Activated CD4-positive, alpha-beta memory T cell treated with anti-CD3 and anti-CD28 coated beads for 36 hours (primary cell): Measurements from ENCODE around the gene TMEM91. TPM values are rescaled to one million over a fixed set of nuclear protein-coding genes. Genes with fewer than 3 reads are reported as not detected.
"Not testable (repeated sequence)": the region's sequence is repeated elsewhere in the genome, so short reads cannot be mapped to it uniquely, and the experiment has no call there.

Source experiments
- CTCF ChIA-PET: fragments of 350-600 bp; sonication (Branson Sonifier 250); formaldehyde crosslinking; loops from one replicate; lab custom pipeline; 2021; ENCODE audit warnings: antibody characterized with exemption, inconsistent platforms; lab: Charles Lee
- POLR2A ChIA-PET: fragments of 350-600 bp; sonication (Branson Sonifier 250); formaldehyde crosslinking; loops from one replicate; lab custom pipeline; 2021; ENCODE audit warnings: antibody characterized with exemption; lab: Charles Lee
- DNase-seq: peaks from one replicate; pipeline ENCODE4 v3.0.0-alpha.2; 2020
- H3K27ac Mint-ChIP-seq: one replicate; pipeline ENCODE4 v1.8.0; 2021; ENCODE audit warnings: mixed read lengths
- H3K27me3 Mint-ChIP-seq: one replicate; pipeline ENCODE4 v1.8.0; 2021; ENCODE audit warnings: mixed read lengths
- H3K36me3 Mint-ChIP-seq: one replicate; pipeline ENCODE4 v1.8.0; 2021; ENCODE audit warnings: mixed read lengths
- H3K4me1 Mint-ChIP-seq: one replicate; pipeline ENCODE4 v1.8.0; 2021; ENCODE audit warnings: low read depth, mixed read lengths
- H3K4me3 Mint-ChIP-seq: one replicate; pipeline ENCODE4 v1.8.0; 2021; ENCODE audit warnings: mild to moderate bottlenecking, mixed read lengths
- H3K9me3 Mint-ChIP-seq: one replicate; pipeline ENCODE4 v1.8.0; 2021; ENCODE audit warnings: mixed read lengths
- intact Hi-C: fragments of 100-400 bp; cut with micrococcal nuclease; formaldehyde crosslinking; loops from one replicate; pipeline ENCODE4 v1.15.1; 2023
- total RNA-seq, 2 experiments: library from RNA; stranded (reverse); gene quantifications; one replicate each; pipeline ENCODE4 v1.2.3, GENCODE V29; 2021

Gene TMEM91
- total RNA-seq, 2 experiments from 2014 or later, result 4.5 to 4.6 TPM

DNA sequence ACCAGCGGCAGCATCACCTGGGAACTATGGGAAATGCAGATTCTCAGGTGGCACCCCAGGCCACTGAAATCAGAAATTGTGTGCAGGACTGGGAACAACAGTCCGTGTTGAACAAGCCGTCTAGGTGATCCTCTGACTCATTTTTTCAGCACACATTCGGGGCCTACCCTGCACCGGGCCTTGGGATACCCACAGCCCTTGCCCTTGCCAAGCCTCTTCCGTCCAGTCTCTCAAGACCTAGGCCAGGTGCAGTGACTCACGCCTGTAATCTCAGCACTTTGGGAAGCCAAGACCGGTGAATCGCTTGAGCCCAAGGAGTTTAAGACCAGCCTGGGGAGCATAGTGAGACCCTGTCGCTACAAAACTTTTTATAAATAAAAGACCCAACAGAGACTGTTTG is 40.9 kb upstream of the TMEM91 start:
- Mint-ChIP-seq H3K4me3 (no peak overlapping the region), H3K27ac (no peak overlapping the region), H3K9me3 (no peaks in the 10 kb centered on the region), H3K36me3 (peaks cover 40% of the 10 kb centered on the region), H3K27me3 (no peaks in the 10 kb centered on the region), H3K4me1 (peaks cover 31% of the 10 kb centered on the region)
- ChIA-PET CTCF (interaction anchor here (0.9 kb wide), 1 partner anchor 26 kb away, joined by 3 read pairs; the partner anchor contains the start of gene CCDC97), POLR2A (no interaction called here)
- intact Hi-C loops, result no loop called here
- no peak for DNase-seq

DNA sequence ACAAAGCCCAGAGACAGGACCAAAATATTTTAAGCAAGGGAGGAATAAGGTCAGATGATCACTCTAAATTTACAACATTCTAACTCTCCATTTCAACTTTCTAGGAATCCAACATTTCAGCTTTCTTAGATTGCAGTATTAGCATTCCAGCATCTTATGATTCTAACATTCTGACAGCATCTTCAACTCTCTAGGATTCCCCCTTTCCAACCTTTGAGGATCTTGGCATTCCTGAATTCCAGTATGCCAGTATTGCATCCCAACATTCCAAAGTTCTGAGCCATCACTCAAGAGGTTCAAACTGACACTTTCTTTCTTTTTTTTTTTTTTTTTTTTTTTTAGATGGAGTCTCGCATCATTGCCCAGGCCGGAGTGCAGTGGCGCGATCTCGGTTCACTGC is 36.4 kb upstream of the TMEM91 start:
- peaks cover 38% of the 10 kb centered on the region for H3K36me3 Mint-ChIP-seq
- intact Hi-C loops, result no loop called here
- POLR2A ChIA-PET, result no interaction called here

DNA sequence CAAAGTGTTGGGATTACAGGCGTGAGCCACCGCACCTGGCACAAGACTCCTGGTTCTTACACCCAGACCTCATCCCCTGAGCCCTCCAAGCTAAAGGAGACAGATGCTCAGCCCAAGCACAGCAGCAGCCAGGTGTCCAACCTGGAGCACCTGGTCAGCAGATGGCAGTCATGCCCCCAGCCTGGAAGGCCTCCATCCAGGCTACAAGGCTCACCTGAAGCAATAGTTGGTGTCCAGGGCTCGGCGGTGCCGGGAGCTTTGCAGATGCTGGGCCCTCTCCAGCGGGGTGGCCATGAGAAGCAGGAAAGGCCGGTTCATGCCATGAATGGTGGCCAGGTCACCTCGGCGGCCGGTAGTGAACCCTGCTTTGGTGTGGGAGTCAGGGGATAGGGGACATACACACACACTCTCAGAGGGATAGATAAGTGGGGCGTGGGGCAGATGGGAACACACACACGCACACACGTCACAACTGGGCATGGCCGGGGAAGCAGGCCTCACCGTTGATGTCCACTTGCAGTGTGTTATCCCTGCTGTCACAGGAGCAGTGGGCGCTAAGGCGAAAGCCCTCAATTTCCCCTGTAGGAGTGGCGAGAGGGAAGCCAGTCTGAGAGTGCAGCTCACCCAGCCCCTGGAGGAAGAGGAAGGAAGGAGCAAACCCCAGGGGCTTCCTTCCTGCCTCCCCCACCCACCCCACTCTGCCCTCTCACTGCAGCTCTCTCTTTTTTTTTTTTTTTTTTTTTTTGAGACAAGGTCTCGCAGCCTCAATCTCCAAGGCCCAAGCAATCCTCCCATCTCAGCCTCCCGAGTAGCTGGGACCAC is 34.5 kb upstream of the TMEM91 start:
- DNase-seq, result no peak
- CTCF ChIA-PET, result interaction anchor here (0.7 to 1.3 kb wide), 2 partner anchors 10 to 79 kb away, joined by 3 read pairs; no protein-coding TSS in a partner anchor
- Mint-ChIP-seq H3K27me3 (no peaks in the 10 kb centered on the region), H3K36me3 (peaks cover 41% of the 10 kb centered on the region), H3K4me1 (peaks cover 25% of the 10 kb centered on the region), H3K4me3 (no peak overlapping the region), H3K27ac (peak overlapping the region; percentile 45), H3K9me3 (no peaks in the 10 kb centered on the region)
- POLR2A ChIA-PET, result interaction anchor here (0.7 to 1.2 kb wide), 2 partner anchors 15 to 38 kb away, joined by 3 to 4 read pairs; no protein-coding TSS in a partner anchor
- intact Hi-C loops, result no loop called here

More for the DNA sequence above, 36.4 kb upstream of the TMEM91 start:
- H3K9me3 Mint-ChIP-seq, result no peaks in the 10 kb centered on the region
- CTCF ChIA-PET, result no interaction called here
- DNase-seq, result no peak
- H3K4me1 Mint-ChIP-seq, result peaks cover 29% of the 10 kb centered on the region
- H3K4me3 Mint-ChIP-seq, result no peak overlapping the region
- H3K27ac Mint-ChIP-seq, result no peak overlapping the region
- no peaks in the 10 kb centered on the region for H3K27me3 Mint-ChIP-seq

GRCh38 chr19:41344162-41344561 is 32.2 kb upstream of the TMEM91 start:
- intact Hi-C loops, result no loop called here
- no peak for DNase-seq
- Mint-ChIP-seq H3K27ac (peak overlapping the region; percentile 1), H3K27me3 (no peaks in the 10 kb centered on the region), H3K4me3 (no peak overlapping the region), H3K36me3 (peaks cover 48% of the 10 kb centered on the region), H3K9me3 (no peaks in the 10 kb centered on the region), H3K4me1 (peaks cover 31% of the 10 kb centered on the region)
- ChIA-PET CTCF (interaction anchor here (0.9 to 1.1 kb wide), 2 partner anchors 8 to 95 kb away, joined by 3 read pairs; no protein-coding TSS in a partner anchor), POLR2A (no interaction called here)

DNA sequence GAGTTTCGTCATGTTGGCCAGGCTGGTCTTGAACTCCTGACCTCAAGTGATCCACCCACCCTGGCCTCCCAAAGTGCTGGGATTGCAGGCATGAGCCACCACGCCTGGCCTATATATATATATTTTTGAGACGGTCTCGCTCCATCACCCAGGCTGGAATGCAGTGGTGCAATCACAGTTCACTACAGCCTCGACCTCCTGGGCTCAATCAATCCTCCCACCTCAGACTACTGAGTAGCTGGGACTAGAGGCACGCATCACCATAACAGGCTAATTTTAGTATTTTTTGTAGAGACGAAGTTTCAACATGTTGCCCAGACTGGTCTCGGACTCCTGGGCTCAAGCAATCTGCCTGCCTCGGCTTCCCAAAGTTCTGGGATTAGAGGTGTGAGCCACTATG is 29.4 kb upstream of the TMEM91 start:
- CTCF ChIA-PET, DNase-seq, H3K9me3 Mint-ChIP-seq, H3K27ac Mint-ChIP-seq, H3K27me3 Mint-ChIP-seq, H3K4me3 Mint-ChIP-seq, intact Hi-C loops: not testable (repeated sequence)
- POLR2A ChIA-PET, result interaction anchor here (0.8 kb wide), 1 partner anchor 11 kb away, joined by 6 read pairs; no protein-coding TSS in a partner anchor
- Mint-ChIP-seq H3K4me1 (peaks cover 40% of the 10 kb centered on the region), H3K36me3 (peaks cover 49% of the 10 kb centered on the region)

DNA sequence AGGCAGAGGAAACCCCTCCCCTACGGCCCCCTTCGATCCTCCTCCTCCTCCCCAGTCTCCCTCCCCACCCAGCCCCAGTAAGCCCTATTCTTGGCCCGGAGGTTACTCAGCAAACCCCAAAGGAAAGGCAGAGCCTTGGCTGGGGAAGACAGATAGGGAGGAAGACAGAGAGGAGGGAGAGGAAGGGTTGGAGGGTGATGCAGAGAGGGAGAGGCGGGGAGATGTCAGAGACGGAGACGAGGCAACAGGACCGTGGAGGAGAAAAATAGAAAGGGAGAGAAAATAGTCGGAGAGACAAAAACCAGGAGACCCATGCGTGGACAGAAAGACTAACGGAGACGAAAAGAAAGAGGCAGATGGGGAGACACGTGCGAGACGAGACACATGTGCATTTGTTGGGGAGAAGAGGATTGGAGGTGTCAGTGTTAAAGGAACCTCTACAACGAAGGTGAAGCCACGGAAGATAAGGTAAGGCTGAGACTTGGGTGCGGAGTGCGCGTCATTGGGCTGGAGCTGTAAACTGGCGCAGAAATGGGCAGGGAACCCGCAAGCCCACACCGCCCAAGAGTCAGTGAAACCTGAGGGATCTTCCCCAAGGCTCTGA is 25.5 kb upstream of the TMEM91 start:
- ChIA-PET CTCF (interaction anchor here (1.0 to 6.1 kb wide), 11 partner anchors 14 to 246 kb away, joined by 3 to 69 read pairs (median 6); partner anchors contain the start of gene B9D2), POLR2A (interaction anchor here (0.6 to 6.6 kb wide), 10 partner anchors 13 to 198 kb away, joined by 3 to 43 read pairs (median 6); partner anchors contain the start of genes B9D2 and HNRNPUL1)
- H3K4me1 Mint-ChIP-seq, result peaks cover 36% of the 10 kb centered on the region
- H3K9me3 Mint-ChIP-seq, result no peaks in the 10 kb centered on the region
- H3K36me3 Mint-ChIP-seq, result peaks cover 39% of the 10 kb centered on the region
- intact Hi-C loops, result loop anchor here (1.0 to 5.0 kb wide), 3 partner anchors 24 to 196 kb away; no protein-coding TSS in a partner anchor
- peak overlapping the region; percentile 94 for H3K27ac Mint-ChIP-seq
- peak overlapping the region; percentile 95 for H3K4me3 Mint-ChIP-seq
- H3K27me3 Mint-ChIP-seq, result no peaks in the 10 kb centered on the region
- peak; percentile 23 for DNase-seq

GRCh38 chr19:41351339-41352245 is 24.7 kb upstream of the TMEM91 start:
- CTCF ChIA-PET, result interaction anchor here (0.9 to 6.1 kb wide), 19 partner anchors 8 to 245 kb away, joined by 3 to 69 read pairs (median 4); partner anchors contain the start of genes B9D2 and HNRNPUL1
- Mint-ChIP-seq H3K4me3 (peak overlapping the region; percentile 95), H3K4me1 (peaks cover 43% of the 10 kb centered on the region), H3K27ac (peak overlapping the region; percentile 94), H3K27me3 (no peaks in the 10 kb centered on the region), H3K36me3 (peaks cover 35% of the 10 kb centered on the region), H3K9me3 (no peaks in the 10 kb centered on the region)
- intact Hi-C loops, result loop anchor here (1.0 to 5.0 kb wide), 6 partner anchors 24 to 196 kb away; partner anchors contain the start of genes BCKDHA and EXOSC5
- POLR2A ChIA-PET, result interaction anchor here (0.6 to 6.6 kb wide), 14 partner anchors 12 to 566 kb away, joined by 3 to 43 read pairs (median 4); partner anchors contain the start of genes B9D2 and HNRNPUL1
- DNase-seq, result peak; percentile 87

DNA sequence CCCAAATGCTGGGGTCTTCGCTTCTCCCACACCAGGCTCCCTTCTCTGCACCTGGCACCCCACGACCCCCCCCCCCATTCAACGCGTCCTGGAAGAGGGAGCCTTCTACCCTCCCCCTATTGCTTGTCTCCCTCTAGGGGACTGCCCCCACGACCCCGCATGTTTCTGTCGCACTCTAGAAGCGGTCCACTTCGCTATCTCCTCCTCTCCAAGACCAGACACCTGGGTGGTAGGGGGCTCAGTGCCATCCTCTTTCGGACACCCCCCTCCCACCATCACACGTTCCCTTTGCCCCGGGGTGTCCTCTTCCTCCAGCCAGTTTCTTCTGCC is 24.1 kb upstream of the TMEM91 start:
- ChIA-PET CTCF (interaction anchor here (0.9 to 6.1 kb wide), 19 partner anchors 8 to 245 kb away, joined by 3 to 69 read pairs (median 4); partner anchors contain the start of genes B9D2, DMAC2 and HNRNPUL1), POLR2A (interaction anchor here (0.7 to 6.6 kb wide), 10 partner anchors 12 to 567 kb away, joined by 3 to 43 read pairs (median 4); partner anchors contain the start of genes B9D2 and HNRNPUL1)
- Mint-ChIP-seq H3K4me3 (peak overlapping the region; percentile 95), H3K36me3 (peaks cover 33% of the 10 kb centered on the region), H3K27ac (peak overlapping the region; percentile 94), H3K4me1 (peaks cover 49% of the 10 kb centered on the region), H3K27me3 (no peaks in the 10 kb centered on the region), H3K9me3 (no peaks in the 10 kb centered on the region)
- no peak for DNase-seq
- intact Hi-C loops, result loop anchor here (1.0 to 5.0 kb wide), 5 partner anchors 44 to 195 kb away; partner anchors contain the start of genes BCKDHA and EXOSC5

GRCh38 chr19:41352609-41353465 is 23.5 kb upstream of the TMEM91 start:
- intact Hi-C loops, result loop anchor here (1.0 to 5.0 kb wide), 5 partner anchors 44 to 194 kb away; partner anchors contain the start of genes BCKDHA and EXOSC5
- H3K9me3 Mint-ChIP-seq, result no peaks in the 10 kb centered on the region
- peaks cover 55% of the 10 kb centered on the region for H3K4me1 Mint-ChIP-seq
- H3K27ac Mint-ChIP-seq, result peak overlapping the region; percentile 94
- peak overlapping the region; percentile 95 for H3K4me3 Mint-ChIP-seq
- peak; percentile 83 for DNase-seq
- peaks cover 31% of the 10 kb centered on the region for H3K36me3 Mint-ChIP-seq
- CTCF ChIA-PET, result interaction anchor here (0.6 to 6.1 kb wide), 19 partner anchors 9 to 1206 kb away, joined by 3 to 69 read pairs (median 4); partner anchors contain the start of genes B9D2, DMAC2 and HNRNPUL1
- POLR2A ChIA-PET, result interaction anchor here (0.8 to 6.6 kb wide), 10 partner anchors 11 to 201 kb away, joined by 3 to 43 read pairs (median 4); partner anchors contain the start of genes B9D2 and HNRNPUL1
- H3K27me3 Mint-ChIP-seq, result no peaks in the 10 kb centered on the region
